Inflammatory macrophage (primary cell): ENCODE data around the gene GTF3C2.
A peak's percentile ranks its signal among the peaks of the same experiment; 100 is the strongest.

Source experiments
- DNase-seq, 2 donors: peaks; one replicate each; pipeline ENCODE4 v3.0.0-alpha.2; 2020 to 2022

The GTF3C2 gene

GRCh38 chr2:27294928-27295327, 61.6 kb downstream of the GTF3C2 start:
- no peak for DNase-seq

DNA sequence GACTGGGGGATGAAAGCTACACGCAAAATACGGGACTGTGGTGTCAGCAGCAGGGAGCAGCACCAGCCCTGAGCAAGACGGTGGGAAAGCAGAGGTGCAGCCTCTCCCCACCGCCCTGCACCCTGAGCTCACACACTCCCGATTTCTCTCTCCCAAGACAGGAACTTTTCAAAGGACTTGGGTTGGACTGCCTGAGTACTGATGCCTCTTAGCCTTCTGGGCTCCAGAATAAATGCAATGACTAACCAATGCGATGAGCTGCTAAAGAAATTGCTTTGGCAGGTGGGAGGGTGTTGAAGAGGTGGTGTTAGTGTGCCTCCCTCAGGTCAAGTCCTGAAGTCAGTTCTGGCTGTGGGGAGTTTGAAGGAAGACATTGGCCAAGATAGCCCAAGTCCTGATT, 64.7 kb downstream of the GTF3C2 start:
- peak in 1 of 2 donors; percentile 5 for DNase-seq

- DNase-seq, result no peak
Observed at GRCh38 chr2:27290549-27290948, 66.0 kb downstream of the GTF3C2 start.

DNA sequence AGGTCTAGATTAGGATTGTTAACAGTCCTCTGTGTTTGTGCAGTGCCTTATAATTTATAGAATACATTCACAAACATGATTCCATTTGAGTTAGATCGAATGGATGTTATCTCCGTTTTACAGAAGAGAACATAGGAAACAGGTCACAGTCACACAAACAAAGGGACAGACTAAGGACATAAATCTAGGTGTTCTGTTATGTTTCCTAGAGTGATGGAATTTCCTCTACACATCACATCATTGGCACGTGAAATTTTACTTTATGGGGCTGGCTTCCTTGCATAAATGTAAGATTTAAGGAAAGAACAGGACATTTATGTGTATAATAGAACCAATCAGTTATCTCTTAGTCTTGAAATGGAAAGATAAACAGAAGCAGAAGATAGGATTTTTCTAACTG, 68.0 kb downstream of the GTF3C2 start:
- DNase-seq, result no peak

DNA sequence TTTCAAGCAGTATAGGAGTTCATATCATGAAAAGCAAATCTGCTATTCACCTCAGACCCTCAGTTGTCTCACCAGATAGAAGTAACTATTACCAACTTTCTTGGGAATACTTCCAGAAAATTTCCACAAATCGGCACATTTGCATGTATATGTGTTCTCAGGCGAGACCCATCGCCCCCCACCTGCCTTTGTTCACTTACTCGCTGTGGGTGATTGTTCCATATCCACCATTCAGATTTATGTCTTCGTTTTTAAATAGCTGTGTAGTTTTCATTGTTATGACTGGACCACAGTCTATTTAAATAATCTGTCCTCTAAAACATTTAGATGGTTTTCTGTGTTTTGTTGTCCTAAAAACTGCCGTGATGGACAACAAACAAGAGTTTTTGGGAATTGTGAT, 71.1 kb downstream of the GTF3C2 start:
- DNase-seq, result no peak

DNA sequence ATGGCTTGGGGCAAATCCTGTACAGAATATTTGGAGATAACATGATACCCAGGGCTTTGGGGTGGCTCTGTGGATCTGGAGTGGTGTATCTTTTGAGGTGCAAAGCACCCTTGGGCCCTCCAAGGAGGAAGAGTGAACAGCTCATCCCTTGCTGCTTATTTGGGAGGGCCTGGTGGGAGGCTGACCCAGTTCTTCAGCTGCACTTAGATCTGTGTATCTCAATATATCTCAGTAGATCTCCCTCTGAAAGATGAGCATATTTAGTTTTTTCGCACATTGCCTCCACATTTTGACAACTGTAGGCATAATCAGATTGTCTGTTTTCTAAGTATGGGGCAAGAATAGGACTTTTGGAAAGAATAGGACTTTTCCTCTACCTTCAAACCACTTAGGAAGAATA, 71.6 kb downstream of the GTF3C2 start:
- DNase-seq, result no peak

DNA sequence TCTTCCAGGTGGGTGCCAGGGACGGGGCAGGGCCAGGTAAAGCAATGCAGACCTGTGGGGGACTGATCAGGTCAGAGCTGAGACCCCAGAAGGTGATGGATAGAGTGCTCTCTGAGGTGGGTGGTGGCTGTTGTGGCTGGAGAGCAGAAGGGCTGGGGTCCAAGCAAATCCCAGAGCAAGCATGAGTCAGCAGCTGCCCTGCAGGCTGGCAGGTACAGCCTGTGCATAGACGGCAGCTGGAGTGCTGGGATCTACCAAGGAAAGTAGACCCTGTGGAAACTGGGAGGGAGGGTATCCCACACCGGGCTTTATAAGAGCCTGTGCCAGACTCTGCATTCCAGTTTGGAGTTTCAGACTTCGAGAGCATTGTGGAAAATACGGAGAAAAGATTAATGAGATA, 73.7 kb downstream of the GTF3C2 start:
- no peak for DNase-seq

GRCh38 chr2:27281855-27282559, 74.6 kb downstream of the GTF3C2 start, which contains the start of gene TRIM54:
TSS of gene TRIM54 (plus strand) at chr2:27282429. CDS start at chr2:27282732, 303 bp downstream.
- peak in 1 of 2 donors; percentile 69 for DNase-seq

DNA sequence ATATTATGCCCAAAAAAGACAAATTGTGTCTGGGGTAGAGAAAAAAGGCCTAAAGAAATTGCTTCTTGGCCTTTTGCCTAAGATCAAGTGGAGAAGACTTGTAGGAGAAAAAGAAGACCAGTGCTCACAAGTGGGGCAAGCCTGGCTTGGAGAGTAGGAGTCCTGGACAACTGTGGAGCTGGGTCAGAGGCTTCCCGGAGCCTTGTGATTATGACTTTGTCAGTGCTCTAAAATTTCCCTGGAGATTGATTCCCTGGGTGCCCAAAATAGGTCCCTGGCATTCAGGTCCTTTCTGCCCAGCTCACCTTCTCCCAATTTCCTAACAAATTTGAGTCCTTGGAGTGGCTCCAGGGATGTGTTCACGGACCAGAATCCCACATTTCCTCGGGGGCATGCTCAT, 75.1 kb downstream of the GTF3C2 start:
- DNase-seq, result no peak

- DNase-seq, result no peak
Observed at GRCh38 chr2:27280826-27281225, 75.7 kb downstream of the GTF3C2 start.

DNA sequence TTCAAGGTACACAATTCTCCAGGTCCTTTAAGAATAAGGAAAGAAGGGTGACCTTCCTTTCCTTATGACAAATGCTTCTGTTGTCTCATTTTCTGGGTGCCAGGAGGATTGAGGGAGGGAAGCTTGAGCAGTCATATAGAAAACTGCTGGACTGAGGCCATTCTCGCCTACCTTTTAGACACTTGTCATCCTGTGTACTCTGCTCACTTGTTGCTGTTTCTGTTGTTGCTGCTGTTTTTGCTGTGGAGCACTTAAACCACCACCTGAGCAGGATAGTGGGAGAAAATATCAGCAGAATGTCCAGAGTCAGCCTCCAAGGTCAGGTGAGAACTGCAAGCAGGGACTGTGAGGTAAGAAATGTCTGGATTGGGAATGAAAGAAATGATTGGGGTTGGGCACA, 78.6 kb downstream of the GTF3C2 start:
- no peak for DNase-seq
